VCaP (cell line): ENCODE measurements around the gene OR1N2.
"Not testable (repeated sequence)": the region's sequence is repeated elsewhere in the genome, so short reads cannot be mapped to it uniquely, and the experiment has no call there.

Experiments
- H3K27ac ChIP-seq: fragments of 450-650 bp; 2 replicates; pipeline ENCODE4 v1.5.1; 2017
- TF ChIP-seq, protein P1 (sequence below): fragments of 450-650 bp; conservative IDR thresholded peaks from 2 replicates; pipeline ENCODE4 v1.5.1; 2017; ENCODE audit warnings: mild to moderate bottlenecking, moderate library complexity

The OR1N2 gene

DNA sequence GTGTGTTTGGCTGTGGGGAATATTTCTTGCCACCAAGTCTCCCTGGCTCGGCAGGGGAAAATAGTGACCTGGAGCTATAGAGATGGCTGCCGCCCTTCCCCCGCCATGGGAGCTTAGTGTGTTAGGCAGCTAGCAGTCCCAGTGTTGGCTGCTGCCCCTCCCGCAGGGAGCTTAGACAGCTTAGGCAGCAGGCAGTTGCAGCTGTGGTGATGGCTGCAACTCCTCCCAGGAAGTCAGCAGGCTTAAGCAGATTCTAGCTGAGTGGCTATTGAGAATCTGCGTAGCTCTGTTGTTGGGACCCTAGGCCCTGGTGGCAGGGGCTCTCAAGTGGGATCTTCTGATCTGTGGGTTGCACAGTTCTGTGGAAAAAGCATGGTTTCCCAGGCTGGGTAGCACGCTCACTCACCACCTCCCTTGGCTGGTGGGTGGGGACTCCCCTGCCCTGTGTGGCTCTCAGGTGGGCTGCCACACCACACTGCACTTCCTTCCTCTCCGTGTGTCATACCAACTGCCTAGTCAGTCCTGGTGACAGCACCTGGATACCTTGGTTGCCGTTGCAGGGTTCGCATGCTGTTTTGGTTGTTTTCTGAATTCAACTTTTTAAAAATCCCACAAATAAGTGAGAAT lies 9.3 kb downstream of the OR1N2 start:
- TF ChIP-seq, protein P1, sequence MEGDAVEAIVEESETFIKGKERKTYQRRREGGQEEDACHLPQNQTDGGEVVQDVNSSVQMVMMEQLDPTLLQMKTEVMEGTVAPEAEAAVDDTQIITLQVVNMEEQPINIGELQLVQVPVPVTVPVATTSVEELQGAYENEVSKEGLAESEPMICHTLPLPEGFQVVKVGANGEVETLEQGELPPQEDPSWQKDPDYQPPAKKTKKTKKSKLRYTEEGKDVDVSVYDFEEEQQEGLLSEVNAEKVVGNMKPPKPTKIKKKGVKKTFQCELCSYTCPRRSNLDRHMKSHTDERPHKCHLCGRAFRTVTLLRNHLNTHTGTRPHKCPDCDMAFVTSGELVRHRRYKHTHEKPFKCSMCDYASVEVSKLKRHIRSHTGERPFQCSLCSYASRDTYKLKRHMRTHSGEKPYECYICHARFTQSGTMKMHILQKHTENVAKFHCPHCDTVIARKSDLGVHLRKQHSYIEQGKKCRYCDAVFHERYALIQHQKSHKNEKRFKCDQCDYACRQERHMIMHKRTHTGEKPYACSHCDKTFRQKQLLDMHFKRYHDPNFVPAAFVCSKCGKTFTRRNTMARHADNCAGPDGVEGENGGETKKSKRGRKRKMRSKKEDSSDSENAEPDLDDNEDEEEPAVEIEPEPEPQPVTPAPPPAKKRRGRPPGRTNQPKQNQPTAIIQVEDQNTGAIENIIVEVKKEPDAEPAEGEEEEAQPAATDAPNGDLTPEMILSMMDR = no peak
- H3K27ac ChIP-seq = no peak overlapping the region

DNA sequence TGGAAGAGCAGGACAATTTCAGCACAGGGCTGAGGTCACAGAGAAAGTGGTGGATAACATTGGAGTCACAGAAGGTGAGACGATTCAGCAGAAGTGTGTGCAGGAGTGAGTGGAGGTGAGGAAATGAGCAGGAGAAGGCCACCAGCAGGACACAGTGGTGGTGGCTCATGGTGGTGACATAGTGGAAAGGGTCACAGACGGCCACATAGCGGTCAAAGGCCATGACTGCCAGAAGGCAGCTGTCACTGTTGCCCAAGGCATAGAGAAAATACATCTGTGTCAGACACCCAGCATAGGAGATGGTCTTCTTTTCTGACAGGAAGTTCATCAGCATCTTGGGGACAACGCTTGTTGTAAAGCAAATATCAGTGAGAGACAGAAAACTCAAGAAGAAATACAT lies 15.0 kb downstream of the OR1N2 start:
- H3K27ac ChIP-seq = no peak overlapping the region

DNA sequence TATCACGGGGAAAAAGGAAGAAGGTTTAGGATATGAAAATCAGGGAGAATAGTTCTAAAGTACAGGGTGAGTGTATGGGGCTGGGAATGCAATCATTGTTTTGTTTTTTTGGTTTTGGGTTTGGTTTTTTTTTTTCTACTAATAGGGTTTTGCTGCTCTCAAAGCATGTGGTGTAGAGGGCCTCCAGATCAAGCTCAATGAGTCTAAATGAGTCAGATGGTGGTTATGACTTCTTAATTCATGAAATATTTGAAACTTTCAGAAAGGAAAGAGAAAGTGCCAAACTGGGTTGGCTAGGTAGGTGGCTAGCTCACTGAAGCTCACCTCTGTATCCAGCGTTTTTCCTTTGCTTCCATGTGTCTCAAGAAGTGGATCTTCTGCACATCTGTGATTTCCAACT lies 19.5 kb downstream of the OR1N2 start:
- no peak overlapping the region for H3K27ac ChIP-seq
- TF ChIP-seq, protein P1 = no peak

More for the DNA sequence above, 15.0 kb downstream of the OR1N2 start:
- TF ChIP-seq, protein P1 = no peak

DNA sequence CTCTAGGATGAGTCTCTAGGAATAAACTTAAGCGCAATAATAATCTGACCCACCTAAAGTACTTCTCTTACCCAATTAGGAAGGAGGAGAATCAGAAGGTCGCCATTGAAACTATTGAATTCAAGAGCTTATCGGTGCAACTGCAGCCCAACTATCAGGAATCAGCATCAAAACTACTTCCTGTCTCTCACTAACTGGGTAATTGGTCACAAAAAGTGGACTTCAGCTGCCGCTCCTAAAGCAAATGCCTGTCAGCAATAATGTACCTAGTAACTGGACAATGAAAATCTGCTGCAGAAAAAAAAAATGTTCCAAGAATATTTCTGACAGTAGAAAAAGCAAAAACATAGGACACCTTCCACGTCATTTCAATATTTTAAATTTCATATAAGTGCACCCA lies 27.0 kb downstream of the OR1N2 start:
- H3K27ac ChIP-seq = no peak overlapping the region
- TF ChIP-seq, protein P1 = no peak

DNA sequence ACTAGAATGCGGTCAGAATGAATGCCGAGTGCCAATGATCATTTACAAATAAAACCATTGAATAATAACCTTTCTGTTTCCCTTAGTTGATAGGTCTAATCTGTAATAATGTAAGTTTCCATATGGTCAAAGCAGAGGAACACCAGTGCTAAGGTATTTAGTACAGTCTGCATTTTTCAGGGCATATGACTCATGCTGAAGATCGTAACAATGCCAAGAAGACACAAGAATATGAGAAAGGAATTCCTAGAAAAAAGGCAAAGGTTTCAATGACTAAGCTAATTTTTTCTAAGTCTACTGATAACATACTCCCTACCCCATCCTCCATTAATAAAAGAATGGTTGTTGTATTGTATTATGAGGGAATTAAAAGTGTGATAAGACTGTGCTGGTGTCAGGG lies 27.4 kb downstream of the OR1N2 start:
- TF ChIP-seq, protein P1 = no peak
- no peak overlapping the region for H3K27ac ChIP-seq

GRCh38 chr9:122583284-122583683 lies 30.4 kb downstream of the OR1N2 start, which contains the start of gene OR1L8:
OR1L8 (minus strand) TSS chr9:122583384; CDS start chr9:122568477, 14,907 bp downstream.
- not testable (repeated sequence) for H3K27ac ChIP-seq
